HepG2 (cell line): ENCODE measurements around the gene ADAMTS4. TPM values are rescaled to one million over a fixed set of nuclear protein-coding genes. Genes with fewer than 3 reads are reported as not detected.
A peak's percentile ranks its signal among the peaks of the same experiment; 100 is the strongest.

Source experiments
- CHCHD3 ChIP-seq: sonication (generic); formaldehyde crosslinking; IDR thresholded peaks from 2 replicates; pipeline ENCODE4 v1.8.0; 2022; ENCODE audit warnings: mild to moderate bottlenecking, missing genetic modification reagents, moderate library complexity
- ELF4 ChIP-seq: sonication (generic); formaldehyde crosslinking; IDR thresholded peaks from 2 replicates; pipeline ENCODE4 v1.5.0; 2020; ENCODE audit warnings: missing genetic modification reagents, mild to moderate bottlenecking, moderate library complexity, borderline replicate concordance
- HNRNPLL ChIP-seq: fragments of 200-400 bp; formaldehyde crosslinking; IDR thresholded peaks from 2 replicates; pipeline ENCODE4 v1.6.1; 2017; ENCODE audit warnings: mild to moderate bottlenecking, low read depth, low read length; ENCODE audit not compliant: poor library complexity, severe bottlenecking
- MAZ ChIP-seq, 2 experiments: sonication (generic) in 1 of 2; formaldehyde crosslinking in 1 of 2; IDR thresholded peaks; 2 replicates each; pipeline versions ENCODE4 v1.5.0 to v1.6.1; 2012 to 2020; ENCODE audit warnings: low read depth in 2 of 2, mild to moderate bottlenecking in 2 of 2, borderline replicate concordance in 1 of 2, improper control_type of control experiment in 1 of 2, low read length in 1 of 2, missing genetic modification reagents in 1 of 2, moderate library complexity in 1 of 2
- NFIB ChIP-seq: sonication (generic); formaldehyde crosslinking; IDR thresholded peaks from 2 replicates; pipeline ENCODE4 v1.9.0; 2021; ENCODE audit warnings: missing genetic modification reagents, mild to moderate bottlenecking, borderline replicate concordance
- SALL1 ChIP-seq: sonication (generic); formaldehyde crosslinking; IDR thresholded peaks from 2 replicates; pipeline ENCODE4 v1.8.0; 2022; ENCODE audit warnings: mild to moderate bottlenecking, missing genetic modification reagents
- YY1 ChIP-seq: IDR thresholded peaks from 2 replicates; pipeline ENCODE4 v1.6.1; 2011; ENCODE audit warnings: low read length, low read depth, moderate library complexity, mild to moderate bottlenecking; ENCODE audit not compliant: insufficient read depth, insufficient replicate concordance
- ZBTB34 ChIP-seq: sonication (generic); formaldehyde crosslinking; IDR thresholded peaks from 2 replicates; pipeline ENCODE4 v1.8.0; 2022; ENCODE audit warnings: mild to moderate bottlenecking, missing genetic modification reagents
- ZNF607 ChIP-seq: sonication (generic); formaldehyde crosslinking; IDR thresholded peaks from 2 replicates; pipeline ENCODE4 v1.5.1; 2020; ENCODE audit warnings: missing genetic modification reagents, mild to moderate bottlenecking, borderline replicate concordance
- ZNF619 ChIP-seq: sonication (generic); formaldehyde crosslinking; IDR thresholded peaks from 2 replicates; pipeline ENCODE4 v1.4.0; 2020; ENCODE audit warnings: mild to moderate bottlenecking, missing genetic modification reagents
- ZNF775 ChIP-seq: sonication (generic); formaldehyde crosslinking; IDR thresholded peaks from 2 replicates; pipeline ENCODE4 v1.4.0; 2020; ENCODE audit warnings: missing genetic modification reagents, mild to moderate bottlenecking, moderate library complexity, borderline replicate concordance
- ZNF776 ChIP-seq: sonication (generic); formaldehyde crosslinking; IDR thresholded peaks from 2 replicates; pipeline ENCODE4 v1.4.0; 2020; ENCODE audit warnings: mild to moderate bottlenecking, missing genetic modification reagents
- ZNF780A ChIP-seq: sonication (generic); formaldehyde crosslinking; IDR thresholded peaks from 2 replicates; pipeline ENCODE4 v1.8.0; 2022; ENCODE audit warnings: mild to moderate bottlenecking, missing genetic modification reagents, moderate library complexity
- ZNF788 ChIP-seq: sonication (generic); formaldehyde crosslinking; IDR thresholded peaks from 2 replicates; pipeline ENCODE4 v1.5.0; 2020; ENCODE audit warnings: mild to moderate bottlenecking, missing genetic modification reagents, borderline replicate concordance
- polyA plus RNA-seq, 8 experiments: library from polyadenylated mRNA; depleted of rRNA in 3 of 8; stranded (reverse) in 7 of 8; unstranded in 1 of 8; fragments of >200 nt; fragmentation: Illumina TruSeq in 4 of 8; extraction: Trizol in 4 of 8; gene quantifications; 2 replicates each; pipeline versions ENCODE4 v1.2.1 to v1.2.3, GENCODE V29; 2011 to 2016; ENCODE audit warnings: low read depth in 4 of 8, missing spikeins in 1 of 8, mixed read lengths in 1 of 8; ENCODE audit not compliant: insufficient read depth in 1 of 8
- total RNA-seq, 5 experiments: library from RNA; depleted of rRNA; stranded (reverse); fragments of >200 nt; fragmentation: Illumina TruSeq; extraction: Trizol; gene quantifications; 2 replicates each; pipeline ENCODE4 v1.2.3, GENCODE V29; 2016; ENCODE audit warnings: low read depth in 1 of 5
- TF ChIP-seq, protein P1 (sequence below): sonication (generic); formaldehyde crosslinking; IDR thresholded peaks from 2 replicates; pipeline ENCODE4 v1.4.0; 2020; ENCODE audit warnings: missing genetic modification reagents, borderline replicate concordance
- TF ChIP-seq, protein P2 (sequence below): sonication (generic); formaldehyde crosslinking; IDR thresholded peaks from 2 replicates; pipeline ENCODE4 v1.9.0; 2022; ENCODE audit warnings: missing genetic modification reagents, mild to moderate bottlenecking, borderline replicate concordance
- TF ChIP-seq, protein P3 (sequence below): sonication (generic); formaldehyde crosslinking; IDR thresholded peaks from 2 replicates; pipeline ENCODE4 v1.4.0; 2020; ENCODE audit warnings: mild to moderate bottlenecking, missing genetic modification reagents

The ADAMTS4 gene
- total and polyA plus RNA-seq, 2 of the 13 experiments (the other 11 are each of a cell fraction or from before 2014, with no cell fraction given): 0.51 to 1.7 TPM

DNA sequence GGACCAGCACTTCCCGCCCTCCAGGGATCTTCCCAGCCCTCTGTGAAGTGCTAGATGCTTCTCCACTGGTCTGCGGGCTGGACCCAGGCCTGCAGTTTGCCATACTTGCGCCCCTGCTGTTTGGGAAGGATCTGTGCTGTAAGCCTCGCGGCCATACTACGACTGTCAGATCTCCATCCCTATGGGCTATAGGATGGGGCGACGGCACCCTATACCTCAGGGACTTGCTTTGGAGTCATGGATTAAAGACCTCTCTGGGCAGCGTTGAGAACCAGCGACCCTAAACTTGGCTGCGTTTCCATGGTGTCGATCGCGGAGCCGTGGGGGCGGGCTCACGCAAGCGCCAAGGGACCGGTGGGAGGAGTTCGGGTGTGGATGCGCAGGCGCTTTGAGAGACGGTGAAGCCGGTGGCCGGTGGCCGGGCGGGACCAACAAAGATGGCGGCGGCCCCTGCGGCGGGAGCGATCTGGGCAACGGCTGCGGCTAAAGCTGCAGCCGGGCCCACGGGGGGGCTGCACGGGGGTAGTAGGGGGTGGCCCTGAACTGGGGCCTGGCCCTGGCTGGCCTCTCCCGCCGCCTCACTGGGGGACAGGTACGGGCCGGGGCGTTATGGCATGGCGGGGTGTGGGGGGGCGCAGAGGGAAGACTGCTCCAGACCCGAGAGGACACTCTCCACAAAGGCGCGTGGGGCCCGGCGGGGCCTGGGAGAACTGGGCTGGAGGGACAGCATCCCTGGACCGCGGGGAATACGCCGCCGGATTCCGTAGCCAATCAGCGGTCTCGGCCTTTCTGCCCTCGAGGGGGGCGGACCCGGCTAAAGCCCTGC lies 39.6 kb downstream of the ADAMTS4 start, which contains the start of gene USP21 (continued):
- TF ChIP-seq YY1 (peak; percentile 98), ZNF775 (CRISPR knock-in tag) (no peak), ZNF788 (CRISPR knock-in tag) (peak; percentile 50; the same call in 1 of the 2 replicates), CHCHD3 (CRISPR knock-in tag) (no peak), ZBTB34 (CRISPR knock-in tag) (no peak), MAZ (IDR thresholded peaks at IDR 0.05; ENCODE audit: borderline replicate concordance, low read depth, low read length) (no peak; the same call in 1 of the 2 replicates), MAZ (CRISPR knock-in tag; IDR thresholded peaks at IDR 0.05; ENCODE audit: low read depth) (no peak), SALL1 (CRISPR knock-in tag) (peak; percentile 55; the same call in 1 of the 2 replicates), ZNF776 (0 out of 2 replicates have a peak, but pooled peaks have one; percentile 36), ELF4 (CRISPR knock-in tag) (no peak), ZNF619 (CRISPR knock-in tag) (no peak), NFIB (CRISPR knock-in tag) (no peak), ZNF780A (CRISPR knock-in tag) (no peak), ZNF607 (CRISPR knock-in tag) (peak; percentile 36; the same call in 1 of the 2 replicates), HNRNPLL (peak; percentile 51)
- TF ChIP-seq, protein P1, sequence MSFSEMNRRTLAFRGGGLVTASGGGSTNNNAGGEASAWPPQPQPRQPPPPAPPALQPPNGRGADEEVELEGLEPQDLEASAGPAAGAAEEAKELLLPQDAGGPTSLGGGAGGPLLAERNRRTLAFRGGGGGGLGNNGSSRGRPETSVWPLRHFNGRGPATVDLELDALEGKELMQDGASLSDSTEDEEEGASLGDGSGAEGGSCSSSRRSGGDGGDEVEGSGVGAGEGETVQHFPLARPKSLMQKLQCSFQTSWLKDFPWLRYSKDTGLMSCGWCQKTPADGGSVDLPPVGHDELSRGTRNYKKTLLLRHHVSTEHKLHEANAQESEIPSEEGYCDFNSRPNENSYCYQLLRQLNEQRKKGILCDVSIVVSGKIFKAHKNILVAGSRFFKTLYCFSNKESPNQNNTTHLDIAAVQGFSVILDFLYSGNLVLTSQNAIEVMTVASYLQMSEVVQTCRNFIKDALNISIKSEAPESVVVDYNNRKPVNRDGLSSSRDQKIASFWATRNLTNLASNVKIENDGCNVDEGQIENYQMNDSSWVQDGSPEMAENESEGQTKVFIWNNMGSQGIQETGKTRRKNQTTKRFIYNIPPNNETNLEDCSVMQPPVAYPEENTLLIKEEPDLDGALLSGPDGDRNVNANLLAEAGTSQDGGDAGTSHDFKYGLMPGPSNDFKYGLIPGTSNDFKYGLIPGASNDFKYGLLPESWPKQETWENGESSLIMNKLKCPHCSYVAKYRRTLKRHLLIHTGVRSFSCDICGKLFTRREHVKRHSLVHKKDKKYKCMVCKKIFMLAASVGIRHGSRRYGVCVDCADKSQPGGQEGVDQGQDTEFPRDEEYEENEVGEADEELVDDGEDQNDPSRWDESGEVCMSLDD (CRISPR knock-in tag): no peak
- TF ChIP-seq, protein P2, sequence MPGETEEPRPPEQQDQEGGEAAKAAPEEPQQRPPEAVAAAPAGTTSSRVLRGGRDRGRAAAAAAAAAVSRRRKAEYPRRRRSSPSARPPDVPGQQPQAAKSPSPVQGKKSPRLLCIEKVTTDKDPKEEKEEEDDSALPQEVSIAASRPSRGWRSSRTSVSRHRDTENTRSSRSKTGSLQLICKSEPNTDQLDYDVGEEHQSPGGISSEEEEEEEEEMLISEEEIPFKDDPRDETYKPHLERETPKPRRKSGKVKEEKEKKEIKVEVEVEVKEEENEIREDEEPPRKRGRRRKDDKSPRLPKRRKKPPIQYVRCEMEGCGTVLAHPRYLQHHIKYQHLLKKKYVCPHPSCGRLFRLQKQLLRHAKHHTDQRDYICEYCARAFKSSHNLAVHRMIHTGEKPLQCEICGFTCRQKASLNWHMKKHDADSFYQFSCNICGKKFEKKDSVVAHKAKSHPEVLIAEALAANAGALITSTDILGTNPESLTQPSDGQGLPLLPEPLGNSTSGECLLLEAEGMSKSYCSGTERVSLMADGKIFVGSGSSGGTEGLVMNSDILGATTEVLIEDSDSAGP (CRISPR knock-in tag): peak; percentile 60; the same call in 1 of the 2 replicates
- TF ChIP-seq, protein P3, sequence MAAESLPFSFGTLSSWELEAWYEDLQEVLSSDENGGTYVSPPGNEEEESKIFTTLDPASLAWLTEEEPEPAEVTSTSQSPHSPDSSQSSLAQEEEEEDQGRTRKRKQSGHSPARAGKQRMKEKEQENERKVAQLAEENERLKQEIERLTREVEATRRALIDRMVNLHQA (CRISPR knock-in tag): no peak
